ENCODE data around the gene RASGEF1C.

- no peak for TF ChIP-seq POLR2A (IDR thresholded peaks at IDR 0.05)
- no peak for TF ChIP-seq CTCF (IDR thresholded peaks at IDR 0.05)
Observed at GRCh38 chr5:180140571-180140970, 68.4 kb downstream of the RASGEF1C start.
